IPS-18c (cell line): ENCODE data around the gene DDHD1.

Experiments used
- H3K4me3 ChIP-seq: 2 replicates; pipeline ENCODE4 v1.7.0; 2013; ENCODE audit warnings: low read depth, mild to moderate bottlenecking, low read length, moderate library complexity; ENCODE audit not compliant: insufficient read depth
- H3K9me3 ChIP-seq: one replicate; pipeline ENCODE4 v1.6.1; 2013; ENCODE audit warnings: mild to moderate bottlenecking, low read length, moderate library complexity; ENCODE audit not compliant: control insufficient read depth, insufficient read depth

The DDHD1 gene

DNA sequence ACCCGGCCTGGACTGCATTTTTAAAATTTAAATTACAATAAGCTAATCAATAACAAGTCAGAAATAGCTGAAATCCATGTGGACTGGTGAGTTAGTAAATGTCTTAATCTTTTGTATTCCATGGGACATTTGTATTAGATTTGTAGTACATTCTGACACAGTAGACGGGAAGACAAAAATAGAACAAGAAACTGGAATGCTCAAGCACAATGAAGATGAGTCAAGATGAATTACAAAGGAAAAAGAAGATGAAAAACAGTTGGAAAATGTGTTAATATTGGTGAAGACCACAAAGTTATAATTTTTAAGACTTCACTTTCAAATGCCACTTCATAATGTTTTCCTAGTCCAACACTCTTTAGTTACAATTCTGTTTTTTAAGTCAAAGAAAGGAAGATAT, 104.5 kb downstream of the DDHD1 start:
- H3K4me3 ChIP-seq: no peak overlapping the region
- no peaks in the 10 kb centered on the region for H3K9me3 ChIP-seq

DNA sequence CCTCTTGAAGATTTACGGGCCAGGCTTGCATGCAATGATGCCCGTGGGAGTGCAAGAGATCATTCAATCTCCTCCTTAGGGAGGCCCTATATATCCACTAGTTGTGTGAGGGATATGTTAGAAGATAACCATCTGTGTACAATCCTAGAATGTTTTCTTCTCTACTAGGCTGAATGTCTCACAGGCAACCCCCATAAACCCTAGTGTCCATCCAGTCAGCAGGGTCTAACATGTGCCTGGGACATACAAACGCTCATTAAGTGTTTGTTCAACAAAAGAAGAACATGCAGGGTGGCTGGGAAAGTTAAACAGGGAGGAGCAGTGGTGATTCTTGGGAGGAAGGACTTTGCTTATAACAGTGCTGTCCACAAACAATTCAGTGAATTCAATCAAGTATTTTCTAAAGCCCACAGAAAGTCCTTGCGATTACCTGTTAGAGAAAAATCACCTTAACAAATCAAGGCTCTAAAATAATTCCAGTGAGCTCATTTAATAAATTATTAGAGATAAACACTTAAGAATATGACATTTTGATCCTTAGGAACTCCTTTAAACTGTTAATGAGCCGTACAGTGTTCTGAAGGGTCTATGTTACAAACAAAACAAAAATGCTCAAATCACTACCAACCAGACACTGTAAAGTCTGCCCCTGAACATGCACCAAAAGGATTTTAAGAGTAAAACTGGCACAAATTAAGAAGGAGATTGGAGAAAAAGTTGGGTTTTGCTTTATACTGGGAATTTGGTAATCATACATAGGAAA, 105.6 kb downstream of the DDHD1 start:
- H3K4me3 ChIP-seq: no peak overlapping the region

DNA sequence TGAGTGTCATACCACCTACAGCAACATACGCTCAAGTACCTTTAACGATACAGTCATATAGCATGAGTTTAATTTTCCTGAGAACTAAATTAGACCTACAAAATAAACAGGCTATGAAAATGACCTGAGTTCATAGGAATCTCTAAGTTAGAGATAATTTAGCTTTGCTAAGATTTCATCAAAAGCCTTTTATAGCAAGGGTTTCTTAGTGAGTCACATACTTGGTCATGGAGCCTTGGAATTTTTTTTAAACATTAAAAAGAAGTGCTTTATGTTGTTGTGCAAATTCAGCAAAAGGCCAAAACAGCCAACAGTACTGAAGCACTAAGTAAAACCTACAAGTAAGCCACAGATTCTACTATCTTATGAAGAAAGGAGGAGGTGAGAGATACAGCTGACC, 108.6 kb downstream of the DDHD1 start:
- Histone ChIP-seq H3K9me3 (no peaks in the 10 kb centered on the region), H3K4me3 (no peak overlapping the region)

More for the DNA sequence above, 105.6 kb downstream of the DDHD1 start:
- H3K9me3 ChIP-seq: no peaks in the 10 kb centered on the region

DNA sequence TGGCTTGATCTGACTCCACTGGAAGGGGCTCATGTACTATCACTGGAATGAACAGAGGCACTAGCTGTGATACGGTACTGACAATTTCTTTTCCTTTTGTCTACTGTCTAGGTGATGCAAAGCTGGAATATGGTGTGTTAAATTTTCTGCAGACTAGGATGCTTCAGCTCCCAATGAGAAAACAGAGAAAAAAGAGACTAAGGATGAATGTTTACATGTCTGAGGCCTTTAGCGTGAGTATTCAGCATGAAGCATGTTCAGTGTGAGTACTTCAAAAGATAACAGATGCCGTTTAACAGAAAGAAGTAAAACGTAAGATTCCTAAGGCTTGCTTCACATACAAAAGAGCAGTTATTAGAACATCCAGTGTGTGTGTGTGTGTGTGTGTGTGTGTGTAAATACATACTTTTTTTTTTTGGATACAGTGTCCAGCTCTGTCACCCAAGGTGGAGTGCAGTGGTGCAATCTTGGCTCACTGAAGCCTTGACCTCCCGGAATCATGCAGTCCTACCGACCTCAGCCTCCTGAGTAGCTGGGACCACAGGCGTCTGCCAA, 110.0 kb downstream of the DDHD1 start:
- Histone ChIP-seq H3K9me3 (no peaks in the 10 kb centered on the region), H3K4me3 (no peak overlapping the region)

DNA sequence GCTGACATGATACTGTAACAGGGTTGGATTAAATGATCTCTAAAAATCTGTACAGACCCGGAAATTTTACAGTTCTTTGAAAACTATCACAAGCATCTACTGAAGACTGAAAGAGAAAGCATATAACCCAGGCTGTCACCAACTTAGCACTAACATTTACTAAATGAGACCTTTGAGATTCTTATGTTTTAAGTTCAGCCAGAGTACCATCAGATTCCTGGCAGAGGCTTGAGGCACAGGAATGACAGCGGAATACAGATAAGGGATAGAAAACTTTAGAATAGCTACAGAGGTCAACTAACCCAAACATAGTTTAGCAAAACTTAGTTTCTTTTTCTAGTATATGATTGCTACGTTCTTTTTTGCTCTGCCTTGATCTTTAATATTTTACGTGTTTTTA, 110.6 kb downstream of the DDHD1 start:
- Histone ChIP-seq H3K4me3 (no peak overlapping the region), H3K9me3 (no peaks in the 10 kb centered on the region)

DNA sequence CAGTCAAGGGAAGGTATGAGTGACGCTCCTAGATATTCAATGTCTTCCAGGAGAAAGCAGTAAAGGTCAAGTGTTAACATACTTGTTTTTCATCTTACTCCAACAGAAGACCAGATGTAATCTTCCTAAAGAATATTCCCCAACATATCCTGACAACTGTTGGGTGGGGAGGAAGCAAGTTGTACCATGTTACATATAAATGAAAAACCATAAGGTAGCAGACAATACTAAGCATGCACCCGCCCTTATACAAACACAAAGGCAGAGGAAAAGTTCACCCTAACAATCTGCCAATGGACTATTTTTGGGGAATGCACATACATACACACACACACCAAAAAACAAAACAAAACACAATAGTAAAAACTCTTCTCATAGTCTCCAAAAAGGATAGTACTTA, 112.1 kb downstream of the DDHD1 start:
- Histone ChIP-seq H3K4me3 (no peak overlapping the region), H3K9me3 (no peaks in the 10 kb centered on the region)

DNA sequence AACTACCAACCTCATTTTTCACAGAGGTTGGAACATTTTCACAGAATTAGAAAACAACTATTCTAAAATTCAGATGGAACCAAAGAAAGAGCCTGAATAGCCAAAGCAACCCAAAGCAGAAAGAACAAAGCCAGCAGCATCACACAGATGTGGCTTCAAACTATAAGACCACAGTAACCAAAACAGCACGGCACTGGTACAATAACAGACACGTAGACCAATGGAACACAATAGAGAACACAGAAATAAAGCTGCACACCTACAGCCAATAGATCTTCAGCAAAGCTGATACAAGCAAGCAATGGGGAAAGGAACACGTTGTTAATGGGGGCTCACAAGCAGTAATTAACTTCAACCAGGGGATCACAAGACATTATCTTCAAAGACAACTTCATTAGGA, 114.5 kb downstream of the DDHD1 start:
- no peak overlapping the region for H3K4me3 ChIP-seq
- no peaks in the 10 kb centered on the region for H3K9me3 ChIP-seq

DNA sequence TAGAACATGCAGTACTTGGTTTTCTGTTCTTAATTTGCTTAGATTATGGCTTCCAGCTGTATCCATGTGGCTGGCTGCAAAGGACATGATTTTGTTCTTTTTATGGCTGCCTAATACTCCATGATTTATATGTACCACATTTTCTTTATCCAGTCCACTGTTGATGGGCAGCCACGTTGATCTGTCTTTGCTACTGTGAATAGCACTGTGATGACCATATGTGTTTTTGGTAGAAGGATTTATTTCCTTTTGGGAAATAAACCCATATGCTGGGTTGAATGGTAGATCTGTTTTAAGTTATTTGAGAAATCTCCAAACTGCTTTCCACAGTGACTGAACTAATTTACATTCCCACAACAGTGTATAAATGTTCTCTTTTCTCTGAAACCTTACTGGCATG, 116.1 kb downstream of the DDHD1 start:
- Histone ChIP-seq H3K4me3 (no peak overlapping the region), H3K9me3 (no peaks in the 10 kb centered on the region)

DNA sequence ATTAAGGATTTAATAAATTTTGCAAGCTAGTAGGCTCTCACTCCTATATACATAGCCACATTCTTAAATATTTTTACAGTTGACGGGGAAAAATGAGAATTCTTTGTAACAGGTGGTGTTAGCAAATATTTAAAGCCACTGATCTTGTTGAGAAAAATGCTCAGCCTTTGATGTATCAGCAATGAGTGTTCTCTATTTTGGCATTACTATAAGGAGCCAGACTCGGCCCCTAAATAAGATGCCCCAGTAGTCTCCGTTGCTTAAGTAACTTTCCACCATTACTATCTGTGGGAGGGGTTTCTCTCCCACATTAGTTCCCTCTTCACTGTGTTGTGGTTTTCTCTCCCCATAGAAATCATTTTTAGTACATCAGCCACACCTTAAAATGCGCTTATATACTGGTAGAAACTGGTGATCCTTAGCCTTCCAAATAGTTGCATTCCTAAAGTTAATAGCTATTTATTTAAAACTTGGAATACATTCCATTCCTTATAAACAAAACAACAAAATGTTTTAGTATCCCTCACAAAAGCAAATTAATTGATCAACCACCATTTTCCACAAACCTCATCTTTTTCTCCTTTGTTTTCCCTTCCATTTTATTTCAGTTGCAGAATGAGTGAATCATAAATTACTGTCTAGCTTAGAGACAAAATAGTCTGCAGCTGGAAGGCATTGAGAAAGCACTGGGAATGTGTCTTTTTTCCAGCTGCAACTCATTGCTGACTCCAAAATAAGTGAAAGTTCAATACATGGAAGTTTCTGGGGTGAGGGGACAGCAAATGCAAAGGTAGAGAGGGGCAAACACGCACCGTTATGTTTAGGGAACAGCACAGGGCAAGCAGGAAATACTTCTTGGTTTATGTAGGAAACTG, 117.5 kb downstream of the DDHD1 start:
- Histone ChIP-seq H3K4me3 (no peak overlapping the region), H3K9me3 (no peaks in the 10 kb centered on the region)

DNA sequence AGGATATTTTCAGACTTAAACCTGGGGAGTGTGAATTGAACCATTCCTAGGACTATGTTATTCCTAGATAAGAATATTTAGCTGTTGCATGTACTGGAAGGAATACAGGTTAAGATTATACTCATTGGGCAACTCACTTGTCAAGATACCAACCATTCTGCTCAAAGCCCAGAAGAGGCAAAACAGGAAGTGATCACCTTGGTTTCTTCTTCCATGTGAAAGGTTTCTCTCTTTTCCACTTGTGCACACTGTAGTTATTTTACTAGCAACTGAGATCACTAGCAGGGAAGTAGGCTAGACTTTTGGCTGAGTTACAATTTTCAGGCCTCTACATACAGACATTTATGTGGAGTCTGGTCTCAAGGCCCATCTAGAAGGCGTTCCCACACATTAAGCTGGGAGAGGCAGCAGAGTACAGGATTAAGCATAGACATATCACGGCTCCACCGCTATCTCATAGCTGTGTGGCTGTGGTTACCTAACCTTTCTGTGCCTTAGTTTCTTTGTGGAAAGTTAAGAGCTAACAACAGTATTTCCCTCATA, 118.4 kb downstream of the DDHD1 start:
- no peak overlapping the region for H3K4me3 ChIP-seq
- H3K9me3 ChIP-seq: no peaks in the 10 kb centered on the region

DNA sequence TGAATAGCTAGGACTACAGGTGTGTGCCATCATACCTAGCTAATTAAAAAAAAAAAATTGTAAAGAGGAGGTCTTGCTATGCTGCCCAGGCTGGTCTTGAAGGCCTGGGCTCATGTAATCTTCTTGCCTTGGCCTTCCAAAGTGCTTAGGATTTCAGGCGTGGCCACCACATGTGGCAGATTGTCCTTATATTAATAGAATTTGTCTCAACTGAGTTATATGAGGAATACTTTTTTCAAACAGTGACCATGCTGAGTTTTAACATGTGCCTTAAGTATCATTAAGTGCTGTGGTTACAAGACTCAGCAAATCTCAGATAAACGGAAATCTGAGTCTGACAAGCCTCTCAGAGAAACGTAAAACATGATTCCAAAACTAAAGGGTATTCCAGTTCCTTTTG, 119.1 kb downstream of the DDHD1 start:
- H3K9me3 ChIP-seq: no peaks in the 10 kb centered on the region
- H3K4me3 ChIP-seq: no peak overlapping the region

DNA sequence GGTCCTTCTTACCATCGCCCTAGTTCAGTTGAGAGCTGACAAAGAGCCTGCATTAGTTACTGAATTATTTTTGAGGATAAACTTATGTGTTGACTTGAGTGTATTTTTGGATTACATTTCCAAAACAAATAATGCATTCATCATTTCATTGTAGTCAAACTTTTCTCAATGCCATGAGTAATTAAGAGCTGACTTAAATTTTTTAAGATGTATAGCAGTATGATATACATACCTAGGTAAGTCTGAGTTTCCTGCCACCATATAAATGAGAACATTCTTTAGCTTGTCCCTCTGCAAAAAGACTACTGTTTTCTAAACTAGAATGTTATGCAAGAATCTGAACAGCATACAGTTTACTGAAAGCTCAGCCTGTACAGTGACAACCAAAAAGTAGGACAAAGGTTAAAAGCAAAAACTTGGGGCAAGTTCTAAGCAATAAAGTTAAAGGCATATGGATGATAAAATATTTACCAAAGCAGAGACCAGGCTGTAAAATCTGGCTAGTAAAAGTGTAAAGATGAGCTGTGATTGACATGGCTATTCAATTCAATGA, 120.2 kb downstream of the DDHD1 start:
- H3K4me3 ChIP-seq: no peak overlapping the region
- H3K9me3 ChIP-seq: no peaks in the 10 kb centered on the region

DNA sequence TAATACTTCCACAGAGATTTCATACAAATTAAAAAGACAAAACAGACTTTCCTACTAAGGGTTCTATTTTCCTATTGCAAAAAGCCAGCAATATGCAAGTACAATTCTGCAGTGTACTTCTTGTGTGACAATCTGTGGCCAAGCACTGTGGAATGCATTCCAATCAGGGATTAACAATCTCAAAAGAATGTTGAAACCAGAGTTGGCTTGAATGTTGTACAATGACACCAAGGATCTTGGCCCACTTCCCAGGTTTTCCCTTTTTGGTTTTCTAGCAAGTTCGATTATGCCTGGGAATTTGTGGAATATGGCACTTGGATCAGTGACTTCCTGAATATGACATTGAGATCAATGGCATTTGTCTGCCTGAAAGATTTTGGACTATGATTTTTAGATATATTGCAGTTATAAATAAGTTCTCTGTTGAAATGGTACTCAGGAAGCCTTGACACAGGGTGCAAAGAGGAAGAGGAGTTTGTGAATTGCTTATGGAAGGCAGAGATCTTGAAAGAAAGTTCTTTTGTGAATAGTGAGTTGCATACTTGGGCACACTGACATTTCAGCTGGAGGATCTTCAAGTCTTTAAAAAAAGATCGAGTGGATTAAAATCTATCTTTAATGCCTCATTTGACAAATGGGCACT, 120.8 kb downstream of the DDHD1 start:
- Histone ChIP-seq H3K4me3 (no peak overlapping the region), H3K9me3 (no peaks in the 10 kb centered on the region)

DNA sequence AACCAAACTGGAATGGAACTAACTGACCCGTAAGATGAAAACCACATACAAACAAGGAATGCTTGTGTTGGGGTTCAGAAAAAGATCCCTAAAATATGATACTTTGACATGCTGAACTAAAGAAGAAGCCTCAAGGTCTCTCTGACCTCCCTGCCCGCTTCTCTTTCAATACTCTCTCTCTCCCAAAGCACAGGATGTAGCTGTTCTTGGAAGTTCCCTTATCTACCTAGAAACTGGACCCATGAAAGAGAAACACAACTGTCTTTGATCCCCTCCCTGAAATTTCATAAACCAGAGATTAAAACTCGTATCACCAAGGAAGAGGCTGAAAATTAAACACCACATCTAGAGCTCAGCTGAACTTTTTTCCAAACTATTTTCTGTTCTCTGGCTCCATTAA, 125.6 kb downstream of the DDHD1 start:
- Histone ChIP-seq H3K9me3 (no peaks in the 10 kb centered on the region), H3K4me3 (no peak overlapping the region)

DNA sequence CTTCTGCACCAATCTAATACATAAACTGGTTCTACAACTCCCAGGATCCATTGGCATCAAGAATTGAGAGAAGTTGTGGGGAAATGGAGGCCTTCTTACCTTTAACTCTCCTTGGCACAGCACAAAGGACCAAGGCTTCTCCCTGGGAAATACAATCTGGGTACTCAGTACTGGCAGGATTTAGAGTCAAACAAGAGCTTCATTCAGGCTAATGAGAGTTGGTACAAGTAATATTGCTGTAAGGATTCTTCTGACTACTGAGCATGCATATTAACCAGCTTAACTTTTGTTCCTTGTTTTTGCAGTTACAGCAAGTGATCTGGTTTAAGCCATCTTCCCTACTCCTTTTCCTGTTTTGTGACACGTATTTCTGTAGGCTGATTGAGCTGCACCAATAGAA, 126.1 kb downstream of the DDHD1 start:
- Histone ChIP-seq H3K4me3 (no peak overlapping the region), H3K9me3 (no peaks in the 10 kb centered on the region)

DNA sequence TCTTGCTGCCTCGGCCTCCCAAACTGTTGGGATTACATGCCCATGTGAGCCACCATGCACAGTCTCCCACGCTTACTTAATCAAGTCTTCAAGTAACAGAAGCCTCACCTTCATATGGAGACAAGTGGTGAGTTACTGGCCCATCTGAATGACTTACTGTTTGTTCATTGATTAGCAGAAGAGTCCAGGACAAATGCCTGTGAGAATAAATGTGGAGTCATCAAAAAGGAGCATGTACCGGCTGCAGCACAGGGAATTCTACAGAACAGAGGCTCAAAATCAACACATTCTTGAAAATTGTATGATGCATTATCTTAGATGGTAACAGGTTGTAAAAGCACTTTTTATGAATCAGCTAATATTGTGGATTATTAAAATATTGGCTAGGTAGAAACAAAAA, 129.8 kb downstream of the DDHD1 start:
- Histone ChIP-seq H3K4me3 (no peak overlapping the region), H3K9me3 (no peaks in the 10 kb centered on the region)

DNA sequence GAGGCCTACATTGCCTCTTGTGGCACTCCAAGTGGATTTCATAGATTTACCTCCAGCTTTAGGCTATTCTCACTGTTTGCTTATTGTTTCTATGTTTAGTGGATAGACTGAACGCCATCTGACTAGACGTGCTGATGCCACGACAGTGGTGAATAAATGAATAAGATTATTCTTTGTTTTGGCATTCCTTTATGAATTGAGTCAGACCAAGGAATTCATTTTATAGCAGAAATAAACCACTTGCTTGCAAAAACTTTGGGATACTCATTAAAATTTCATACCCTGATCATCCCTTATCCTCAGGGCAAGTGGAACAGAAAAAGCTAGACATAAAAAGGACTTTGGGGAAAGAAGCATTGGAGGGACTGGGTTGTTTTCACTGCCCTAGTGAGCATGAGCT, 130.5 kb downstream of the DDHD1 start:
- no peak overlapping the region for H3K4me3 ChIP-seq
- H3K9me3 ChIP-seq: no peaks in the 10 kb centered on the region
